Upper lobe of left lung (tissue), 4 donors: ENCODE measurements around the gene ADO.

Source experiments
- EP300 ChIP-seq, 4 donors: sonication (generic); formaldehyde crosslinking; IDR thresholded peaks; one replicate each; pipeline ENCODE4 v1.5.1; 2017; ENCODE audit warnings: antibody characterized with exemption in 4 of 4, control low read depth in 2 of 4
- POLR2A ChIP-seq, 4 donors: fragments of 450-650 bp; IDR thresholded peaks; one replicate each; pipeline ENCODE4 v1.5.1; 2016 to 2017; ENCODE audit warnings: antibody characterized with exemption in 4 of 4, mild to moderate bottlenecking in 2 of 4
- POLR2AphosphoS5 ChIP-seq, 2 donors: sonication (generic); formaldehyde crosslinking; IDR thresholded peaks; one replicate each; pipeline ENCODE4 v1.5.1; 2017; ENCODE audit warnings: antibody characterized with exemption in 2 of 2
- TF ChIP-seq, protein P1 (sequence below), 6 experiments: fragments of 450-650 bp in 4 of 6; fragments of 200-600 bp in 2 of 6; sonication (generic) in 2 of 6; IDR thresholded peaks; one replicate each; pipeline ENCODE4 v1.5.1; 2016 to 2019; ENCODE audit warnings: antibody characterized with exemption in 6 of 6

DNA sequence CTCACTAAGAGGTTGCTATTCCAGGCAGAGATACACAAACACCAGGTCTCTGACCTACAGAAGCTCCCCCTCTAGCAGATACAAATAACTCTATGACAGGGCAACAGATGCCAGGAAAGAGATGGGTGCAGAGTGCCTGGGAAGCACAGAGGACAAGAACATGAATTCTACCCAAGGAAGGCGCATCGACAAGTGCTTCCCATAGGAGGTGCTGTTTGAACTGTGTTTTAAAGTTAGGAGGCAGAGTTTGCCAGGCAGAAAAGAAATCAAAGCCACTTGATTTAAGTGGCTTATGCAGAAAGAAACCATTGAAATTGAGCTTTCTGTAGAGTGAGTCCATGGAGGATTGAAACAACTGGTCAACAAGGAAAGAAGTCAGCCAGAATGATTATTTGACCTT, 46.9 kb downstream of the ADO start:
- TF ChIP-seq, protein P1, sequence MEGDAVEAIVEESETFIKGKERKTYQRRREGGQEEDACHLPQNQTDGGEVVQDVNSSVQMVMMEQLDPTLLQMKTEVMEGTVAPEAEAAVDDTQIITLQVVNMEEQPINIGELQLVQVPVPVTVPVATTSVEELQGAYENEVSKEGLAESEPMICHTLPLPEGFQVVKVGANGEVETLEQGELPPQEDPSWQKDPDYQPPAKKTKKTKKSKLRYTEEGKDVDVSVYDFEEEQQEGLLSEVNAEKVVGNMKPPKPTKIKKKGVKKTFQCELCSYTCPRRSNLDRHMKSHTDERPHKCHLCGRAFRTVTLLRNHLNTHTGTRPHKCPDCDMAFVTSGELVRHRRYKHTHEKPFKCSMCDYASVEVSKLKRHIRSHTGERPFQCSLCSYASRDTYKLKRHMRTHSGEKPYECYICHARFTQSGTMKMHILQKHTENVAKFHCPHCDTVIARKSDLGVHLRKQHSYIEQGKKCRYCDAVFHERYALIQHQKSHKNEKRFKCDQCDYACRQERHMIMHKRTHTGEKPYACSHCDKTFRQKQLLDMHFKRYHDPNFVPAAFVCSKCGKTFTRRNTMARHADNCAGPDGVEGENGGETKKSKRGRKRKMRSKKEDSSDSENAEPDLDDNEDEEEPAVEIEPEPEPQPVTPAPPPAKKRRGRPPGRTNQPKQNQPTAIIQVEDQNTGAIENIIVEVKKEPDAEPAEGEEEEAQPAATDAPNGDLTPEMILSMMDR (IDR thresholded peaks at IDR 0.05): peak in 3 of 6 experiments; percentile 10 to 13 (median 11)
- TF ChIP-seq POLR2AphosphoS5 (IDR thresholded peaks at IDR 0.05): no peak
- no peak for TF ChIP-seq POLR2A (IDR thresholded peaks at IDR 0.05)
- no peak for TF ChIP-seq EP300 (IDR thresholded peaks at IDR 0.05)
